GM19043 (cell line): ENCODE data around the gene C1orf226.

Source experiments
- ATAC-seq: cut with Tn5 transposase; IDR thresholded peaks from one replicate; pipeline ENCODE4 v1.9.1; 2021; ENCODE audit warnings: low read depth; ENCODE audit not compliant: unreplicated experiment

C1orf226 gene

DNA sequence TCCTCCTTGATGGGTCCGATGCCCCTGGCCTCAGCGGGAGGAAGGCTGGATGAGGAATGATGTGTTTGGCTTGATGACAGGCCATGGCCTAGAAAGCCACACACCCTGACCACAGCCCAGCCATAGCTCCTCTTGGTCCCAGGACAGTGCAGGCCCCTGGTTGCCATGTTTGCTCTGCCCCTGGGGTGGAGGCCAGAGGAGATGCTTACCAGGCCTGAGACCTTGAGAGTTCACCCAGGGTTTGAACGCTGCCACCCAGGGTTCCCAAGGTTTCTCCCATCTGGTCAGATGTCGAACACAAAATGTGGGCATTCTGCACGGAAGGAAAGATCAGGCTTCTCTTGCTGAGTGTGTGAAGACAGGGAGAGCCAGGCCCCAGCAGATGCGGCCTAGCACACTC is 2.6 kb downstream of the C1orf226 start:
- ATAC-seq, result no peak

- no peak for ATAC-seq
These were observed 3.2 kb downstream of the C1orf226 start for GRCh38 chr1:162384601-162385279.

GRCh38 chr1:162385280-162385623 is 3.7 kb downstream of the C1orf226 start:
- ATAC-seq, result no peak

- no peak for ATAC-seq
These were observed 4.2 kb downstream of the C1orf226 start for GRCh38 chr1:162385702-162386101.

DNA sequence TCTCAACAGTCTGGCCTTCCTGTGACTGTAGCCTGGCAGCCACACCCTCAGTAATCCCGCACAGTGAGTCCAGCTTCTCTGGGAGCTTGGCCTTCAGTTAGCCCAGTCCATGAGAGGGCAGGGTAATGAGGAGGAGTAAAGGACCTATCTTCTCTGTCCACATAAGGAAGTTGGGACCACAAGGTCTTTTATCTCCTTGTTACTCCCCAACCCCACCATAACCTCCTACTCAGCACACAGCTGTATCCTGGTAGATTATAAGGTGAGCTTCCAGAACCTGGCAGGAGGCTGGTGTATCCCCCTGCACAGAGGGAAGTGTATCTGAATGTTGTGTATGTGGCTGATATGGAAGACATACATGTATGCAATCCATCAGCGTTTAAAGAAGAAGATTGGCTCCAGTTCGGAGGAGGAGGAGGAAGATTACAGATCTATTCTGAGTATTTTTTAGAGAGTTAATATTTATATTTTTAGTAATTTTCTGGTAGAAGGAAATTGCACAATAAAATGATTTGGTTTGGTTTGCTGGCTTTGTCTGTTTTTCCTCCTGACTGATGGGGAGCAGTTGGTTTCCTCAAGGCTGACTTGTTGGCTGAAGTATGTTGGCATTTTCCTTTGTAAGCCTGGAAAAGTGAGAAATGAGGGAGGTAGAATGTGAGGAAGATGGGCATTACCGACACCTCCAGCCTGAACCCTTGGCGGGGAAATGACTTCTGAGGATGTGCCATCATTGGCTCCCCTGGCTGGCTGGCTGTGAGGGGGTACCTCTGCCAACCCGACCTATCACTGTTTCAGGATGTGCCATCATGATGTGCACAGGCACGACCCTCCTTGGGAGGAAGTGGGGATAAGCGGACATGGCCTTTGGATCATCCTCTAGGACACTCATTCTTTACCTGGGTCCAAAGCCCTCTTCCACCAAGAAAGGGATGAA is 5.0 kb downstream of the C1orf226 start:
- no peak for ATAC-seq

DNA sequence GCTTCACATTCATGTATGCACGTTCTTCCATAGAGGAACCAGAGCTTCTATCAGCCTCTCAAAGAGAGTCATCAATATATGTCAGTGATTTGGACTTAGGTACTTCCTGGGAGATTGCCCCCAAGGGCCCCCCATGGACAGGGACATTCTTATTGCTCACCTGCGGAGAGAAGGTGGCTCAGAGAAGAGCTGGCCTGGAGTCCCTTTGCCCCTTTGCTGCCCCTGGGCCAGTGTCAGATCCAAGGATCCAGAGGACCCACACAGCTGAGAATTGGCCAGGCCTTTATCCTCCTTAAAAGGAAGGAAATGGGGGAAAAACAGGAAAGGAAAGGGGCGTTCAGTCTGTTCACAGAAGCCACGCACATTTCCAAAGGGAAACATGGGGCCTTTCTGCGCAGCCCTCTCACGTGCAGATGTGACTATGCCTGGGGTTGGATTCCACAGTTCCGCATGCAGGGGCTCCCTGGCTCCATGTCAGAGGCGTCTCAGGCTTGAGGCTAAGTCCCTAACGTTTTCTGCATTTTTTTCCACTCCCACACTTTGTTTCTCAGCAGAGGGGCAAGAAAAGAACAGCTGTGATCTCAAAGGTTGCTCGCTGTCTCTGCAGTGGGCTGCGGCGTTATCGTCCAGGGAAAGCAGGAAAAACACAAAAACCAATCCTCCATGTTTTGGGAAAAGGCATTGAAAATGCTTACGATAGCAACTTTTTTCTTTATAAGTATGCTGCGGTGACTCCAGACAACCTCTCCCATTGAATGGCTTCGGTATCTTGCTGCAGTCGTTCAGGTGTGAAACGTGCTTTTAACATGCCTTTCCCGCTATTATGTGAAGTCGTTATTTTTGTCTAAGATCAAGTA is 5.9 kb downstream of the C1orf226 start:
- ATAC-seq, result no peak

GRCh38 chr1:162388083-162388594 is 6.6 kb downstream of the C1orf226 start:
- no peak for ATAC-seq

GRCh38 chr1:162388615-162389014 is 7.1 kb downstream of the C1orf226 start:
- ATAC-seq, result no peak

GRCh38 chr1:162389021-162389818 is 7.7 kb downstream of the C1orf226 start:
- no peak for ATAC-seq

GRCh38 chr1:162389971-162390370 is 8.4 kb downstream of the C1orf226 start:
- ATAC-seq, result no peak

- no peak for ATAC-seq
These were observed 9.1 kb downstream of the C1orf226 start for GRCh38 chr1:162390396-162391185.

GRCh38 chr1:162391790-162392563 is 10.4 kb downstream of the C1orf226 start:
- no peak for ATAC-seq

DNA sequence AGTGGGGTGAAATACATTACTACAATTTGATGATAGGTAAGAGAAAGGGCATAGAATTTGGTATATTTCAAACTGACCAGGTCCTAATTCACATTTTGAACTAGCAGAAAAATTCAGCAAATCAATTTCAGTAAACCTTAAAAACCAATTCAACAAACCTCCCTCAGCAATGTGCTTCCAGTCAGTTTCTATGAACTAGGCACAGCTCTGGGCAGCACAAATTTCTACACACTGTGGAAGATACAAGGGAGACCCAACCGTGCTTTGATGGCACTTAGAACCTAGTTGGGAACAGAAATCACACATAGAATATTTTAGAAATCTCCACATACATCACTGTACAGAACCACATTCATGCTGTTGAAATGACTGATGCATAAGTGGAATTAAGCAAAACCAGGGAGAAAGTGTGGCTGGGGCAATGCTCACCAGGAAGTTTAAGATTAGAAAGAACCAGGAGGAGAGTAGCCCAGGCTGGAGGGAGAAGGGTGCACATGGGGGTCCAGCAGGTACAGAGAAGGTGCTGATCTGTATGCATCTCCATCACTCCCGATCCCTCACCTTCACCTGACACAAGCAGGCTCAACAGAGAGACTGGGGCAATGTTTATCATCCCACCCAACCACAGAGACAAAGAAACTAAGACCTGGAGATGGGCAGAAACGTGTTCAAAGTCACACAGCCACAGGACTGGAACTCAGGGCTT is 14.8 kb downstream of the C1orf226 start:
- ATAC-seq, result no peak

DNA sequence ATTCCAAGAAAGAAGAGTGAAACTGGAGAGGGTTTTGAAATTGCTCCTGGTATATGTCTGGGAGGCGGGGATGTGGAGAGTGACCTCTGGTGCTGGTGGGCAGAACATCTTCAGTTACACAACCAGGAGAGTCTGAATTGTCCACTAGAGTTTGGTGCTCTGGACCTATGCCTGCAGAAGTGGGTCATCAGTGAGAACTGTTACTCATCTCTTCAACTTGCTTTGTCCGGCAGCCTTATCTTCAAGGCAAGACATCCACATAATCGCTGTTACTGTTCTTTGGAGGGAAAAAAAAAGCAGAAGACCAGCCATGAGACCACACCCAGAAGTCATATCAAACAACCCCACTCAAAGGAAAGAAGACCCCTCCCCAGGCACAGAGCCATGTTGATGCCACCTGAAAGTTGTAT is 15.5 kb downstream of the C1orf226 start:
- no peak for ATAC-seq

DNA sequence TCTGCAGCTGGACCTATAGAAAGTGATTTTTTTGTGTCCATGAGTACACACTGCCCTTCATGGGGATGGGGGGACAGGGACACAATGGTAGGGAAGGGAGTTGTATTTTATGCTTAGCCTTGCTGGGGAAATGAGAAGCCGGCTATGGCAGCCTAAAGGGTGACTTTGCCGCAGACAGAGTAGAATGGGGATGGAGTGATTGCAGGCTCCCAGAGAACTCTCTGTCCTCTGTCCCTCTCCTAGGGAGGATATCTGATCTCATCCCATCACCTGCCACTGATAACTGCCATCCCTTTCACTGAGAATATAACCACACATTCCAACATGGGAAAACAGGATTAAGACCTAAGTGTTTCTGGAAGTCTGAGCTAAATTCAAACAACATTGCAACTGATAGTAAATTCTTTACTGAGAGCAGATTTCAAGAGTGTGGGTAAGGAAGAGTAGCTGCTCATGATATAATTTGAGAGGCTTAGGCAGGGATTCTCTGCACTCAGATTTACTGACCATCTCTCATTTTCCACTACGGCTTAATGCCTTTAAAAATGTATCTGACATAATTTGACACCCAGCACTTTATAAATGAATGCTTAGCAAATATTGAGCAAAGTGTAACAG is 16.5 kb downstream of the C1orf226 start:
- no peak for ATAC-seq

- ATAC-seq, result no peak
These were observed 17.6 kb downstream of the C1orf226 start for GRCh38 chr1:162398999-162399580.

DNA sequence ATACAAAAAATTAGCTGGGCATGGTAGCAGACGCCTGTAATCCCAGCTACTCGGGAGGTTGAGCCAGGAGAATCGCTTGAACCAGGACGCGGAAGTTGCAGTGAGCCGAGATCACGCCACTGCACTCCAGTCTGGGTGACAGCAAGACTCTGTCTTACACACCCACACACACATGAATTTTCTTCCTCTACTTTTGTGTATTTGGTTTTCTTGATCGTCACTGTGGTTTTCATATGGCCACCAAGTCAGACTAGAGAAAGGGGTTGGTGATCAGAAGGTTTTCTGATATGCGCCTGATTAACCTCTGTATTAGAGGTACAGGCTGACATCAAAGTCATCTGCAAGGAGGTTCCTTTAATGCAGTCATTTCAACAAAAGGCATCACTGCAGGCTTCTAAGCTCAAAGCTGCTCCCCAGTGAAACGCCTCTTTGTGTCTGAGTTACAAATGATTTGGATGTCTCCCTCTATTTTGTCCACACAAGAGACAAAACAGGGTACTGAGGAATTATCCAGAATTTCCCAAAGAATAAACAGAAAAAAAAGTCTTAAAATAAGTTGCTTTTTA is 19.3 kb downstream of the C1orf226 start:
- no peak for ATAC-seq
